GM18526 (cell line): ENCODE data around the gene ABI2.

Experiments
- POLR2A ChIP-seq: IDR thresholded peaks from 3 replicates; pipeline ENCODE4 v1.6.1; 2011; ENCODE audit not compliant: insufficient read length; ENCODE audit errors: extremely low read depth

Gene ABI2

GRCh38 chr2:203446071-203446481, 117.9 kb downstream of the ABI2 start:
- no peak for TF ChIP-seq POLR2A

- TF ChIP-seq POLR2A: no peak
Observed at GRCh38 chr2:203446780-203447179, 118.6 kb downstream of the ABI2 start.

- TF ChIP-seq POLR2A: no peak
Observed at GRCh38 chr2:203450561-203450960, 122.4 kb downstream of the ABI2 start.

GRCh38 chr2:203451011-203451410, 122.8 kb downstream of the ABI2 start:
- TF ChIP-seq POLR2A: no peak

GRCh38 chr2:203451689-203452088, 123.5 kb downstream of the ABI2 start:
- TF ChIP-seq POLR2A: no peak

- no peak for TF ChIP-seq POLR2A
Observed at GRCh38 chr2:203453858-203454451, 125.8 kb downstream of the ABI2 start.

- TF ChIP-seq POLR2A: no peak
Observed at GRCh38 chr2:203455209-203455608, 127.0 kb downstream of the ABI2 start.

- no peak for TF ChIP-seq POLR2A
Observed at GRCh38 chr2:203461746-203462145, 133.6 kb downstream of the ABI2 start.

- no peak for TF ChIP-seq POLR2A
Observed at GRCh38 chr2:203462308-203462707, 134.1 kb downstream of the ABI2 start.

- TF ChIP-seq POLR2A: no peak
Observed at GRCh38 chr2:203463266-203463678, 135.1 kb downstream of the ABI2 start.

- TF ChIP-seq POLR2A: no peak
Observed at GRCh38 chr2:203469546-203469945, 141.4 kb downstream of the ABI2 start.

- TF ChIP-seq POLR2A: no peak
Observed at GRCh38 chr2:203470371-203470770, 142.2 kb downstream of the ABI2 start.

- TF ChIP-seq POLR2A: no peak
Observed at GRCh38 chr2:203471323-203471722, 143.1 kb downstream of the ABI2 start.

- no peak for TF ChIP-seq POLR2A
Observed at GRCh38 chr2:203476881-203477280, 148.7 kb downstream of the ABI2 start.

- TF ChIP-seq POLR2A: no peak
Observed at GRCh38 chr2:203480623-203481022, 152.4 kb downstream of the ABI2 start.

- TF ChIP-seq POLR2A: no peak
Observed at GRCh38 chr2:203484266-203485112, 156.3 kb downstream of the ABI2 start.

GRCh38 chr2:203489531-203489930, 161.3 kb downstream of the ABI2 start:
- no peak for TF ChIP-seq POLR2A

GRCh38 chr2:203490391-203490790, 162.2 kb downstream of the ABI2 start:
- TF ChIP-seq POLR2A: no peak
